Measurements from ENCODE around the gene LAPTM5.

DNA sequence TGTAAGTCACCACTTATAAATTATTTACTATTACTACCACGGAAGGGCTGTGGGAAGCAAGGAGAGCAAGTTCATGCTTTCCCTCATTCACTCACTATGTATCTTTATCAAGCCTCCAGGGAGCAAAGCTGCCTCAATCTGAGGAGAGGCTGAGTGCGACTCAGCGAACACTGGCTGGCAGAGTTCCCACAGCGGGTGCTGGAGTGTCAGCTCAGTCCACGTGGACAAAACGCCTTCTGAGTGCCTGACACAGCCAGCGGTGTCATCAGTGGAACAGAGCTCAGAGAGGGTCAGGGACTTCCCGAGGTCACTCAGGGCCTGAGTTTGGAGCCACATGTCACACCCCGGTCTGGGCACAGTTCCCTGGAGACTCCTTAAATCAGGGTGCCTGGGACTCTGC is 51.0 kb downstream of the LAPTM5 start:
- TF ChIP-seq CTCF (IDR thresholded peaks at IDR 0.05) (no peak), EZH2 (IDR thresholded peaks at IDR 0.05; ENCODE audit: borderline replicate concordance, insufficient read depth, low read depth, low read length, poor library complexity, severe bottlenecking) (no peak)

Measured in B cell (primary cell).